B cell (primary cell): Measurements from ENCODE around the gene ABCG5. TPM values are rescaled to one million over a fixed set of nuclear protein-coding genes. Genes with fewer than 3 reads are reported as not detected.

ENCODE experiments used
- ATAC-seq: fragments of 200-7000 bp; cut with Tn5 transposase; one replicate; pipeline ENCODE4 v1.10.0; 2021; ENCODE audit warnings: low read depth, mild to moderate bottlenecking, moderate number of reproducible peaks, moderate library complexity
- CTCF ChIA-PET: fragments of 350-600 bp; sonication (Branson Sonifier 250); formaldehyde crosslinking; loops from one replicate; lab custom pipeline; 2021; ENCODE audit warnings: antibody characterized with exemption, inconsistent platforms; lab: Charles Lee
- POLR2A ChIA-PET: fragments of 350-600 bp; sonication (Branson Sonifier 250); formaldehyde crosslinking; loops from one replicate; lab custom pipeline; 2021; ENCODE audit warnings: antibody characterized with exemption; lab: Charles Lee
- DNase-seq: peaks from one replicate; pipeline ENCODE4 v3.0.0; 2013
- H2AFZ ChIP-seq: 2 replicates; pipeline ENCODE4 v1.6.1; 2012; ENCODE audit warnings: mild to moderate bottlenecking, low read depth, low read length; ENCODE audit not compliant: insufficient read depth, poor library complexity, severe bottlenecking
- H3K27ac ChIP-seq, 2 donors: 1 replicate in 1 of 2; 2 replicates in 1 of 2; pipeline ENCODE4 v1.5.1; 2012 to 2013; ENCODE audit warnings: low read length in 2 of 2, mild to moderate bottlenecking in 2 of 2, moderate library complexity in 1 of 2
- H3K27me3 ChIP-seq, 4 experiments: fragments of 200-600 bp in 1 of 4; sonication (generic) in 1 of 4; replicated peaks in 1 of 4; 1 replicate in 2 of 4; 2 replicates in 2 of 4; pipeline versions ENCODE4 v1.6.1 to v1.7.0; 2013 to 2016; ENCODE audit warnings: low read length in 3 of 4, mild to moderate bottlenecking in 2 of 4, mixed read lengths in 1 of 4, moderate library complexity in 1 of 4; ENCODE audit not compliant: insufficient read depth in 4 of 4, control insufficient read depth in 3 of 4; ENCODE audit errors: control extremely low read depth in 1 of 4
- H3K36me3 ChIP-seq, 2 experiments: replicated peaks in 1 of 2; 1 replicate in 1 of 2; 2 replicates in 1 of 2; pipeline versions ENCODE4 v1.6.1 to v1.7.1; 2013; ENCODE audit warnings: low read length in 1 of 2; ENCODE audit not compliant: insufficient read depth in 2 of 2, control insufficient read depth in 1 of 2; ENCODE audit errors: control extremely low read depth in 1 of 2, extremely low read depth in 1 of 2
- H3K4me1 ChIP-seq, 2 donors: fragments of 200-600 bp in 1 of 2; sonication (generic) in 1 of 2; 1 replicate in 1 of 2; 2 replicates in 1 of 2; pipeline versions ENCODE4 v1.5.1 to v1.6.1; 2013 to 2017; ENCODE audit warnings: low read length in 2 of 2; ENCODE audit not compliant: control insufficient read depth in 2 of 2, insufficient read depth in 2 of 2
- H3K4me2 ChIP-seq: replicated peaks from 2 replicates; pipeline ENCODE3; 2012; ENCODE audit warnings: mild to moderate bottlenecking, low read depth, low read length; ENCODE audit not compliant: poor library complexity, severe bottlenecking
- H3K4me3 ChIP-seq, 5 experiments: fragments of 200-600 bp in 1 of 5; sonication (generic) in 1 of 5; 1 replicate in 3 of 5; 2 replicates in 2 of 5; pipeline versions ENCODE4 v1.5.1 to v1.7.0; 2011 to 2016; ENCODE audit warnings: low read length in 4 of 5, mild to moderate bottlenecking in 4 of 5, low read depth in 2 of 5, control low read depth in 1 of 5, moderate library complexity in 1 of 5; ENCODE audit not compliant: insufficient read depth in 1 of 5; ENCODE audit errors: control extremely low read depth in 1 of 5, extremely low read depth in 1 of 5
- H3K79me2 ChIP-seq: fragments of 200-600 bp; sonication (generic); one replicate; pipeline ENCODE4 v1.6.0; 2016; ENCODE audit warnings: low read length; ENCODE audit not compliant: control insufficient read depth, insufficient read depth
- H3K9ac ChIP-seq: fragments of 200-600 bp; sonication (generic); 2 replicates; pipeline ENCODE4 v1.6.1; 2017; ENCODE audit warnings: mild to moderate bottlenecking, low read length, moderate library complexity
- H3K9me3 ChIP-seq, 3 donors: one replicate each; pipeline versions ENCODE4 v1.6.1 to v1.7.1; 2013; ENCODE audit warnings: low read length in 2 of 3; ENCODE audit not compliant: control insufficient read depth in 2 of 3, insufficient read depth in 1 of 3; ENCODE audit errors: control extremely low read depth in 1 of 3
- H4K20me1 ChIP-seq: 2 replicates; pipeline ENCODE4 v1.6.0; 2012; ENCODE audit warnings: mild to moderate bottlenecking, low read length; ENCODE audit not compliant: insufficient read depth, control insufficient read depth, poor library complexity, severe bottlenecking
- H3K27ac Mint-ChIP-seq: one replicate; pipeline ENCODE4 v1.8.0; 2021; ENCODE audit warnings: mixed read lengths
- H3K27me3 Mint-ChIP-seq: one replicate; pipeline ENCODE4 v1.8.0; 2021; ENCODE audit warnings: mixed read lengths
- H3K4me1 Mint-ChIP-seq: one replicate; pipeline ENCODE4 v1.8.0; 2021; ENCODE audit warnings: mixed read lengths
- H3K4me3 Mint-ChIP-seq: one replicate; pipeline ENCODE4 v1.8.0; 2021; ENCODE audit warnings: mixed read lengths
- H3K9me3 Mint-ChIP-seq: one replicate; pipeline ENCODE4 v1.8.0; 2022; ENCODE audit warnings: mixed read lengths; ENCODE audit not compliant: insufficient read depth
- EZH2 ChIP-seq: IDR thresholded peaks from 2 replicates; pipeline ENCODE4 v1.6.1; 2012; ENCODE audit warnings: borderline replicate concordance, low read depth, mild to moderate bottlenecking, moderate library complexity, low read length; ENCODE audit not compliant: insufficient read depth, poor library complexity, severe bottlenecking
- WGBS: methylation state at CpG from one replicate; pipeline ENCODE4 v1.1.5; 2013; ENCODE audit warnings: missing lambda C conversion rate; ENCODE audit not compliant: insufficient coverage; 5-methylcytosine and 5-hydroxymethylcytosine counted together
- intact Hi-C: fragments of 100-400 bp; cut with micrococcal nuclease; formaldehyde crosslinking; loops from one replicate; pipeline ENCODE4 v1.10.0; 2022
- polyA plus RNA-seq: library from polyadenylated mRNA; depleted of rRNA; stranded (reverse); fragments of >200 nt; gene quantifications from 2 replicates; pipeline ENCODE4 v1.2.3, GENCODE V29; 2012
- total RNA-seq, 2 donors: library from RNA; stranded (reverse); fragments of 120-200 nt in 1 of 2; gene quantifications; 1 replicate in 1 of 2; 2 replicates in 1 of 2; pipeline versions ENCODE4 v1.2.3 to v1.2.4, GENCODE V29; 2013 to 2022
- TF ChIP-seq, protein P1 (sequence below): fragments of 200-600 bp; IDR thresholded peaks from one replicate; pipeline ENCODE4 v1.8.0; 2022; ENCODE audit warnings: antibody characterized with exemption, mild to moderate bottlenecking

ABCG5 gene
- total and polyA plus RNA-seq, 2 donors (not counting 1 experiment from before 2014, with no cell fraction given) = not detected

DNA sequence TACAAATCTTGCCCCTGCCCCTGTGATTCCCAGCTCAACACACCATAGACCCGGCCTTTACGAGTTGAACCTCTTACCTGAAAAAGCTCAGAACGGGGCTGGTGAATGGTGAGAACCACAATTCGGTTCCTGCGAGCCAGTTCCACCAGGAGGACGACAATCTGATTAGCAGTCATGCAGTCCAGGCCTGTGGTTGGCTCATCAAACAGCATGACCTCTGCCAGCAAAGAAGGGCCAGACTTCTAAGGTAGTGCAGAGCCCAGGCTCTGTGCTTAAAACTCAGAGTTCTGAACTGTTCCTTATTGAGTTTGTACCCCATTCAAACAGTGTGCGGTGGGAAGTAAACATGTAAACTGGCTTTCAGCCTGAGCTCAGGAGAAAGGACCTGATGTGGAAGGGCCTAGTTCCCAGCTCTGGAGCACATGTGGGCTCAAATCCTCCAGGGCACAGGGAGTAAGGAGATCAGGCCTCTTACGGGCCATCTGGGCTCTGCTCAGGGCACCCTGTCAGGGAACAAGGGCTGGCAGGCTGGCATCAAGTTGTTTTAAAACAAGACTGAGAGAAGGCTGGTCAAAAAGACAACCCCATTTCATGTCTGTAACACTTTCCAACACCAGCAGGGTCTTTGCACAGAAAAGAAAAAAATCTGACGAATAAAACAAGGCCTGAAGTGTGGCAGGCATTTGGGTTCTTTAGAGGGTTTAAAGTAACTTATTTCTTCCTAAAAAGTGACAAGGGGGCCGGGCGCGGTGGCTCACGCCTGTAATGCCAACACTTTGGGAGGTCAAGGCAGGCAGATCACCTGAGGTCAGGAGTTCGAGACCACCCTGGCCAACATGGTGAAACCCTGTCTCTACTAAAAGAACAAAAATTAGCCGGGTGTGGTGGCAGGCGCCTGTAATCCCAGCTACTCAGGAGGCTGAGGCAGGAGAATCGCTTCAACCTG is 12.1 kb downstream of the ABCG5 start:
- Mint-ChIP-seq H3K27me3 (peaks cover 46% of the 10 kb centered on the region), H3K4me1 (peaks cover 2% of the 10 kb centered on the region), H3K27ac (no peak overlapping the region), H3K9me3 (no peaks in the 10 kb centered on the region), H3K4me3 (no peak overlapping the region)
- Histone ChIP-seq H3K4me2 (no peak overlapping the region), H2AFZ (no peak overlapping the region), H3K36me3 (no peaks in the 10 kb centered on the region), H4K20me1 (no peaks in the 10 kb centered on the region), H3K9me3 (no peaks in the 10 kb centered on the region), H3K79me2 (no peaks in the 10 kb centered on the region), H3K4me1 (no peaks in the 10 kb centered on the region), H3K27ac (no peak overlapping the region), H3K9ac (no peak overlapping the region), H3K4me3 (no peak overlapping the region), H3K27me3 (peaks cover 0 to 25% (median 4%) of the 10 kb centered on the region in 4 experiments)
- 94% methylated on average over 13 of the region's 17 CpGs for WGBS
- ChIA-PET CTCF (no interaction called here), POLR2A (no interaction called here)
- TF ChIP-seq, protein P1, sequence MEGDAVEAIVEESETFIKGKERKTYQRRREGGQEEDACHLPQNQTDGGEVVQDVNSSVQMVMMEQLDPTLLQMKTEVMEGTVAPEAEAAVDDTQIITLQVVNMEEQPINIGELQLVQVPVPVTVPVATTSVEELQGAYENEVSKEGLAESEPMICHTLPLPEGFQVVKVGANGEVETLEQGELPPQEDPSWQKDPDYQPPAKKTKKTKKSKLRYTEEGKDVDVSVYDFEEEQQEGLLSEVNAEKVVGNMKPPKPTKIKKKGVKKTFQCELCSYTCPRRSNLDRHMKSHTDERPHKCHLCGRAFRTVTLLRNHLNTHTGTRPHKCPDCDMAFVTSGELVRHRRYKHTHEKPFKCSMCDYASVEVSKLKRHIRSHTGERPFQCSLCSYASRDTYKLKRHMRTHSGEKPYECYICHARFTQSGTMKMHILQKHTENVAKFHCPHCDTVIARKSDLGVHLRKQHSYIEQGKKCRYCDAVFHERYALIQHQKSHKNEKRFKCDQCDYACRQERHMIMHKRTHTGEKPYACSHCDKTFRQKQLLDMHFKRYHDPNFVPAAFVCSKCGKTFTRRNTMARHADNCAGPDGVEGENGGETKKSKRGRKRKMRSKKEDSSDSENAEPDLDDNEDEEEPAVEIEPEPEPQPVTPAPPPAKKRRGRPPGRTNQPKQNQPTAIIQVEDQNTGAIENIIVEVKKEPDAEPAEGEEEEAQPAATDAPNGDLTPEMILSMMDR = no peak
- no peak for TF ChIP-seq EZH2
- intact Hi-C loops = no loop called here
- no peak for ATAC-seq
- no peak for DNase-seq

DNA sequence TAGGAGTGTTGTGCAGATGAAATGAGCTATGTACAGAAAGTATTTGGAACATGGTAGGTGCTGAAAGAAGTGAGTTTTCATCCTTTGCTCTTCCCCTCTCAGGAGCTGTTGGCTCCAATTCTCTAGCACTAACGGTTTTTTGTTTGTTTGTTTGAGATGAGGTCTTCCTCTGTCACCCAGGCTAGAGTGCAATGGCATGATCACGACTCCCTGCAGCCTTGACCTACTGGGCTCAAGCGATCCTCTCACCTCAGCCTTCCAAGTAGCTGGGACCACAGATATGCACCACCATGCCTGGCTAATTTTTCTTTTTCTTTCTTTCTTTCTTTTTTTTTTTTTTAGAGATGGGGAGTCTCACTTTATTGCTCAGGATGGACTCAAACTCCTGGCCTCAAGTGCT is 12.8 kb downstream of the ABCG5 start:
- no peak overlapping the region for H3K9ac ChIP-seq
- no peak overlapping the region for H3K4me3 ChIP-seq
- no peaks in the 10 kb centered on the region for H3K36me3 ChIP-seq
- TF ChIP-seq EZH2 = no peak
- TF ChIP-seq, protein P1 = no peak
- Mint-ChIP-seq H3K4me1 (no peaks in the 10 kb centered on the region), H3K4me3 (no peak overlapping the region), H3K27ac (no peak overlapping the region), H3K9me3 (no peaks in the 10 kb centered on the region), H3K27me3 (peaks cover 45% of the 10 kb centered on the region)
- WGBS = no CpG with 5 or more reads among the region's 3 CpGs
- peaks cover 0 to 22% (median 4%) of the 10 kb centered on the region in 4 experiments for H3K27me3 ChIP-seq
- no peak for DNase-seq
- H3K79me2 ChIP-seq = no peaks in the 10 kb centered on the region
- no peaks in the 10 kb centered on the region for H3K9me3 ChIP-seq
- H2AFZ ChIP-seq = no peak overlapping the region
- intact Hi-C loops = no loop called here
- no peak overlapping the region for H3K27ac ChIP-seq
- CTCF ChIA-PET = no interaction called here
- H3K4me1 ChIP-seq = no peaks in the 10 kb centered on the region
- ATAC-seq = no peak
- POLR2A ChIA-PET = interaction anchor here (0.7 kb wide), 1 partner anchor 19 kb away, joined by 6 read pairs; no protein-coding TSS in a partner anchor
- H4K20me1 ChIP-seq = no peaks in the 10 kb centered on the region
- no peak overlapping the region for H3K4me2 ChIP-seq
